SU-DHL-6 (cell line): ENCODE measurements around the gene ADAD2.

ENCODE experiments used
- H2AFZ ChIP-seq: fragments of 200-600 bp; sonication (generic); 2 replicates; pipeline ENCODE4 v1.6.1; 2014; ENCODE audit warnings: low read depth, mild to moderate bottlenecking, moderate library complexity, mixed read lengths, antibody characterized with exemption, low read length; ENCODE audit not compliant: severe bottlenecking
- H3F3A ChIP-seq: fragments of 200-600 bp; shearing (Covaris generic); 2 replicates; pipeline ENCODE4 v1.6.0; 2016; ENCODE audit warnings: antibody characterized with exemption, mild to moderate bottlenecking; ENCODE audit not compliant: insufficient read depth
- H3K27ac ChIP-seq: fragments of 200-600 bp; sonication (generic); 2 replicates; pipeline ENCODE4 v1.5.1; 2016; ENCODE audit warnings: low read depth, mild to moderate bottlenecking, low read length, moderate library complexity, mixed read lengths
- H3K27me3 ChIP-seq: fragments of 200-600 bp; sonication (generic), shearing (Covaris generic); 2 replicates; pipeline ENCODE4 v1.6.0; 2014; ENCODE audit warnings: mild to moderate bottlenecking, low read length
- H3K36me3 ChIP-seq: fragments of 200-600 bp; sonication (generic); 2 replicates; pipeline ENCODE4 v1.6.1; 2014; ENCODE audit warnings: mild to moderate bottlenecking, low read length, mixed read lengths
- H3K4me2 ChIP-seq: fragments of 300-600, 200-600 bp; shearing (Covaris generic), sonication (generic); 2 replicates; pipeline ENCODE4 v1.6.0; 2014; ENCODE audit warnings: low read length, low read depth, mild to moderate bottlenecking; ENCODE audit not compliant: poor library complexity, severe bottlenecking
- H3K4me3 ChIP-seq: fragments of 200-600 bp; sonication (generic); 2 replicates; pipeline ENCODE4 v1.5.1; 2014; ENCODE audit warnings: antibody characterized with exemption, low read length, mild to moderate bottlenecking, mixed read lengths; ENCODE audit not compliant: insufficient read depth, poor library complexity, severe bottlenecking
- H3K79me2 ChIP-seq: fragments of 200-600 bp; sonication (generic); 2 replicates; pipeline ENCODE4 v1.6.1; 2014; ENCODE audit warnings: mild to moderate bottlenecking, low read length, moderate library complexity; ENCODE audit not compliant: insufficient read depth
- H3K9ac ChIP-seq: fragments of 200-600 bp; sonication (generic); 2 replicates; pipeline ENCODE4 v1.7.0; 2014; ENCODE audit warnings: mild to moderate bottlenecking, low read length
- H3K9me2 ChIP-seq: fragments of 200-600 bp; sonication (generic); replicated peaks from 2 replicates; pipeline ENCODE4 v1.6.1; 2014; ENCODE audit warnings: low read length; ENCODE audit not compliant: insufficient read depth
- H3K9me3 ChIP-seq: fragments of 200-600 bp; sonication (generic); 2 replicates; pipeline ENCODE4 v1.6.1; 2014; ENCODE audit warnings: low read length, mixed read lengths; ENCODE audit not compliant: insufficient read depth
- H4K20me1 ChIP-seq: fragments of 200-600 bp; sonication (generic); 2 replicates; pipeline ENCODE4 v1.6.1; 2014; ENCODE audit warnings: low read depth, mild to moderate bottlenecking, antibody characterized with exemption, low read length, moderate library complexity, mixed read lengths
- CTCF ChIP-seq: fragments of 200-600 bp; sonication (generic); IDR thresholded peaks from one replicate; pipeline ENCODE4 v1.5.1; 2017; ENCODE audit warnings: antibody characterized with exemption, mild to moderate bottlenecking, low read length, moderate library complexity; ENCODE audit not compliant: insufficient read depth, poor library complexity, severe bottlenecking
- EZH2phosphoT487 ChIP-seq: fragments of 200-600 bp; sonication (generic), shearing (Covaris generic); conservative IDR thresholded peaks from 2 replicates; pipeline ENCODE4 v1.6.1; 2018; ENCODE audit warnings: mild to moderate bottlenecking, antibody characterized with exemption, low read length, moderate library complexity, mixed read lengths

ADAD2 gene

GRCh38 chr16:84176192-84177053 lies 14.5 kb upstream of the ADAD2 start:
- Histone ChIP-seq H2AFZ (no peak overlapping the region), H3K79me2 (no peaks in the 10 kb centered on the region), H4K20me1 (no peaks in the 10 kb centered on the region), H3F3A (no peaks in the 10 kb centered on the region), H3K36me3 (no peaks in the 10 kb centered on the region), H3K4me3 (no peak overlapping the region), H3K4me2 (no peak overlapping the region), H3K9me3 (no peaks in the 10 kb centered on the region), H3K27me3 (no peaks in the 10 kb centered on the region), H3K9me2 (no peaks in the 10 kb centered on the region), H3K27ac (no peak overlapping the region), H3K9ac (no peak overlapping the region)
- TF ChIP-seq EZH2phosphoT487 (no peak), CTCF (no peak)

DNA sequence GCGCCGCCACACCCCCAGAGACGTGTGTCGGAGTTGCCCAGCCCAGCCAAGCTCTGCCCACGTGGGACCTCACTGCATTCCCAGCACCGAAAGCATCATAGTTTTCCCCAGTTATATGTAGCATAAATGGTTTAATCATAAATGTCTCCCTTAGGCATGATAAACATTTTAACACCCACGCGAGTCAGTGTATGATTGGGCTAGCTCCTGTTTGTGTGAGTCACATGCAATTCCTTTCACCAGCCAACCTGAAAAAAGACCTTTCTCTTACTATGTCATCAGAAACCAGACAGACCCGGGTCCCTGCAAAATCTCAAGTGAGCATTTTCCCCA lies 13.2 kb upstream of the ADAD2 start:
- TF ChIP-seq CTCF (no peak), EZH2phosphoT487 (no peak)
- no peaks in the 10 kb centered on the region for H3K27me3 ChIP-seq
- H3K36me3 ChIP-seq, result no peaks in the 10 kb centered on the region
- H3K9ac ChIP-seq, result no peak overlapping the region
- no peak overlapping the region for H3K4me2 ChIP-seq
- H3K79me2 ChIP-seq, result no peaks in the 10 kb centered on the region
- no peak overlapping the region for H3K4me3 ChIP-seq
- H3K27ac ChIP-seq, result no peak overlapping the region
- H3F3A ChIP-seq, result no peaks in the 10 kb centered on the region
- H4K20me1 ChIP-seq, result no peaks in the 10 kb centered on the region
- H2AFZ ChIP-seq, result no peak overlapping the region
- H3K9me2 ChIP-seq, result no peaks in the 10 kb centered on the region
- no peaks in the 10 kb centered on the region for H3K9me3 ChIP-seq

GRCh38 chr16:84178146-84178765 lies 12.7 kb upstream of the ADAD2 start:
- Histone ChIP-seq H4K20me1 (no peaks in the 10 kb centered on the region), H3F3A (no peaks in the 10 kb centered on the region), H3K9me2 (no peaks in the 10 kb centered on the region), H3K4me3 (no peak overlapping the region), H3K79me2 (no peaks in the 10 kb centered on the region), H3K9me3 (no peaks in the 10 kb centered on the region), H3K36me3 (no peaks in the 10 kb centered on the region), H3K4me2 (no peak overlapping the region), H3K27ac (no peak overlapping the region), H2AFZ (no peak overlapping the region), H3K9ac (no peak overlapping the region), H3K27me3 (no peaks in the 10 kb centered on the region)
- no peak for TF ChIP-seq CTCF
- no peak for TF ChIP-seq EZH2phosphoT487
